Measurements from ENCODE around the gene ZMYND8.

DNA sequence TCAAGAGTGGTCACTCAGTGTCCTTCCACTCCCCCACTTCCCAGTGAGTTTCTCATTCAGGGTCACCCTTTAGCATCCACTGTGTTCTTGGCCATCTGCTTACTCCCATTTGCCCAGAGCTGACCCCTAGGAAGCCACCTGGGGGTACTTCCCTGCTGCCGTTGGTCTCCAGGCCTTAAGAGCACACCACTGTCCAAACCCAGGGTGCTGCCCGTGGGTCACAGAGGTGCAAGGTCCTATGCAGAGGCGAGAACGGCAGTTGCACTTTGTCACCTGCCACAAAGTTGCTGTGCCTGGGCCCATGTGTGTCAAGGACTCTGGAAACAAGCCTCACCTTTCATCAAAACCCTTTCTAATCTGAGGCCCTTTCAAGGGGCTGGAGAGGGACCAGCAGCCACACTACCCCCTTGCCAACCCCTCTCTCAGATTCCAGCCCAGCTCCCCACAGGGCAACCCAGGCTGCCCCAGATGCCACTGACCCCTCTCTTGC lies 191.1 kb downstream of the ZMYND8 start:
- TF ChIP-seq, protein P1, sequence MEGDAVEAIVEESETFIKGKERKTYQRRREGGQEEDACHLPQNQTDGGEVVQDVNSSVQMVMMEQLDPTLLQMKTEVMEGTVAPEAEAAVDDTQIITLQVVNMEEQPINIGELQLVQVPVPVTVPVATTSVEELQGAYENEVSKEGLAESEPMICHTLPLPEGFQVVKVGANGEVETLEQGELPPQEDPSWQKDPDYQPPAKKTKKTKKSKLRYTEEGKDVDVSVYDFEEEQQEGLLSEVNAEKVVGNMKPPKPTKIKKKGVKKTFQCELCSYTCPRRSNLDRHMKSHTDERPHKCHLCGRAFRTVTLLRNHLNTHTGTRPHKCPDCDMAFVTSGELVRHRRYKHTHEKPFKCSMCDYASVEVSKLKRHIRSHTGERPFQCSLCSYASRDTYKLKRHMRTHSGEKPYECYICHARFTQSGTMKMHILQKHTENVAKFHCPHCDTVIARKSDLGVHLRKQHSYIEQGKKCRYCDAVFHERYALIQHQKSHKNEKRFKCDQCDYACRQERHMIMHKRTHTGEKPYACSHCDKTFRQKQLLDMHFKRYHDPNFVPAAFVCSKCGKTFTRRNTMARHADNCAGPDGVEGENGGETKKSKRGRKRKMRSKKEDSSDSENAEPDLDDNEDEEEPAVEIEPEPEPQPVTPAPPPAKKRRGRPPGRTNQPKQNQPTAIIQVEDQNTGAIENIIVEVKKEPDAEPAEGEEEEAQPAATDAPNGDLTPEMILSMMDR (conservative IDR thresholded peaks at IDR 0.05 in 1 of 2, IDR thresholded peaks at IDR 0.05 in 1 of 2; ENCODE audit: extremely low read depth in 1 of 2, insufficient read depth in 1 of 2, low read depth in 1 of 2, low read length in 2 of 2) = no peak
- no peak for TF ChIP-seq EZH2 (IDR thresholded peaks at IDR 0.05; ENCODE audit: borderline replicate concordance, low read length)
